Activated T-helper 1 cell treated with anti-CD3 and anti-CD28 coated beads, Interleukin-2, amount 50 U/mL, for 16 hours (primary cell): ENCODE data around the gene CP.
"Not testable (repeated sequence)": the region's sequence is repeated elsewhere in the genome, so short reads cannot be mapped to it uniquely, and the experiment has no call there.

Experiments
- DNase-seq, 2 donors: peaks; one replicate each; pipeline ENCODE4 v3.0.0-alpha.2; 2020; ENCODE audit warnings: low read depth in 1 of 2, low spot score in 1 of 2

The CP gene

DNA sequence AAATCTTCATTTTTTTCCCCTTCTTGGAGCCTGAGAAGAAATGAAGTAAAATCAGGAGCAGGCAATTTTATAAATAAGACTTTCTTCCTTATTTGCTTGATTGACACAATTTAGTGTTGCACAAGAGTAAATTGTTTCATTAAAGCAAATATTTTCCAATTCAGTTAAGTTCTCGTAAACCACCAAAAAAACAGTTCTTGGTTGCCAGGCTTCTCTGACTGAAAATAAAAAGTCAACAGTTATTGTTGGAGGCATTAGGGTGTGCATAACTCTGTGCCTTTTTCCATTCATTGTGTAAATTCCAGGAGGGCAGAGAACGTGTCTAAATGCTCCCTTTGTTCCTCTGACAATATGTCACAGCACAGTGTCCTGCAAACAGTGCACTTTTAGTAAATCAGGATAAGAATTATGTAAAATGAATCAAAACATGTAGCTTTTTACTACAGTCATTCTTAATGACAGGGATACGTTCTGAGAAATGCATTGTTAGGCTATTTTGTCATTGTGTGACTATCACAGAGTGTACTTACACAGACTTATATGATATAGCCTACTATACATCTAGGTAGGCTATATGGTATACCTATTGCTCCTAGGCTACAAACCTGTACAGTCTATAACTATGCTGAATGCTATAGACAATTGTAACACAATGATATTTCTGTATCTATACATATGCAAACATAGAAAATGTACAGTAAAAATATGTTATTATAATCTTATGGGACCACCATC, at the start of gene CP:
Gene CP, minus strand, starts transcription at position 47 of the 735 bp plus-strand sequence. Its CDS starts 37 bp downstream, at position 10.
- DNase-seq = no peak

- no peak for DNase-seq
These were observed 48.6 kb upstream of the CP start for GRCh38 chr3:149270180-149270579.

- DNase-seq = no peak
These were observed 48.1 kb upstream of the CP start for GRCh38 chr3:149269687-149270086.

DNA sequence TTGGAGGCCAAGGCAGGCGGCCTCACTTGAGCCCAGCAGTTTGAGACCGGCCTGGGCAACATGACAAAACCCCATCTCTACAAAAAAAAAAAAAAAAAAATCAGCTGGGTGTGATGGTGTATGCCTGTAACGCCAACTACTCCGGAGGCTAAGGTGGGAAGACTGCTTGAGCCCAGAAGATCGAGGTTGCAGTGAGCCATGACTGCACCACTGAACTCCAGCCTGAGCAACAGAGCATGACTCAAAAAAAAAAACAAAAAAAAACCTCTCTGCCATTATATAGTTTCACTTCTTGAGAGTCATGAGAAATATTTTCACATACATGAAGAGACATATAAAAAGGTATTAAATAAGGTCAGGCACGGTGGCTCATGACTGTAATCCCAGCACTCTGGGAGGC, 45.9 kb upstream of the CP start:
- DNase-seq = no peak

DNA sequence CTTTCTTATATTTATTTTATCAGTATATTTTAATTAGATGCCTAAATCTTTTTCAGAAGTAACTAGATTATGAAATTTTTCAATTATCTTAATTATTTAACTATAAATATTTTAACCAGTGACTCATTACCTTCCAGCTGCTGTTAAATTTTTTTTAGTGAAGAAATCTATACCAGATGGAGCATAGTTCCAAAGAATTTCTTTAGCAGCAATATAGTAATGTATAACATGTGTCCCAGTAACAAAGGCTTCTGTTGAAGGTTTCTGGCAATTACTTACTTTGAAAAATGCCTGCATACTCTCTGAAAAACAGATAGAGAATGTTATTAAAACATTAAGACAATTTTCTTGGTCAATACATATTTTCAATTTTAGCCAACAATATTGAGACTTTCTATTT, 45.1 kb upstream of the CP start:
- DNase-seq = no peak

DNA sequence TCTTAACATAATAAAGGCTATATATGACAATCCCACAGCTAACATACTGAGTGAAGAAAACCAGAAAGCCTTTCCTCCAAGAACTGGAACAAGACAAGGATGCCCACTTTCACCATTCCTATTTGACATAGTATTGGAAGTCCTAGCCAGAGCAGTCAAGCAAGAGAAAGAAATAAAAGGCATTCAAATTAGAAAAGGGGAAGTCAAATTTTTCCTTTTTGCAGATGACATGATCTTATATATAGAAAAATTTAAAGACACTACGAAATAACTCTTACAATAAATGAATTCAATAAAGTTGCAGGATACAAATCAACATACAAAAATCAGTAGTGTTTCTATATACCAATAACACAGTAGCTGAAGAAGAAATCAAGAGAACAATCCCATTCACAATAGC, 42.2 kb upstream of the CP start:
- no peak for DNase-seq

DNA sequence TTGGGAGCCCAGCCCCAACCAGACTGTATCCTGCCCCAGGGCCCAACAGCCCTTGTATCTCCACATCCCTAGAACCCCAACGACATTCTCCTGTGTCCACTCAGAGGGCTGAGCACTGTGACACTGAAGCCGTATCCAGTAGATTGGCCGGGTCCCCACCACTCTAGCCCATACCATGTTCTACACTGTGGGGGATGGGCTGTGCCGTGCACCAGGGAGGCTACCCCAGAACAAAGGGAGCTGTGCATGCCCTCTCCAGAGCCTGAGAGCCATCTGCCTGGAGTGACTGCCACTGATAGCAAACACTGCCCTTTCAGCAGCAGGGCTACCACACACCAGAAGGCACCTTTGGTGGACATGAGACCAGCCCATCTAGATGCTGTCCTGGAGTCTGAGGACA, 37.1 kb upstream of the CP start:
- no peak for DNase-seq

DNA sequence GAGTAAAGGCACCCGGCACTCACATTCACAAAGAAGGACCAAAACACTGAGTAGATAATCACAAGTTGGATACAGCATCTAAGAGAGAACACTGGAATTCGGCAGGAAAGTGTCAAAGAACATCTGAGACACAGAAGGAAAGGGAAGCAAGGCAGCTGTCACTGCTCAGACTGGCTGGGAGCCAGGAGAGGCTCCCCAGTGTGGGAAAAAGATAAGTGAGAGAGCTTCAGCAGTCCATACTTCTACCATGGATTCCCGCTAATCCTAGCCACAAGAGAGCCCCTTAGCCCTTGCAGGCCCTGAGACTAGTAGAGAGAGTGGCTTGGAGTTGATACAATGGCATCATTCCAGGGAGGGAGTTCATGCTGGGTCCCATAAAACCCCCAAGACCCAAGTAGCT, 36.7 kb upstream of the CP start:
- DNase-seq = no peak

DNA sequence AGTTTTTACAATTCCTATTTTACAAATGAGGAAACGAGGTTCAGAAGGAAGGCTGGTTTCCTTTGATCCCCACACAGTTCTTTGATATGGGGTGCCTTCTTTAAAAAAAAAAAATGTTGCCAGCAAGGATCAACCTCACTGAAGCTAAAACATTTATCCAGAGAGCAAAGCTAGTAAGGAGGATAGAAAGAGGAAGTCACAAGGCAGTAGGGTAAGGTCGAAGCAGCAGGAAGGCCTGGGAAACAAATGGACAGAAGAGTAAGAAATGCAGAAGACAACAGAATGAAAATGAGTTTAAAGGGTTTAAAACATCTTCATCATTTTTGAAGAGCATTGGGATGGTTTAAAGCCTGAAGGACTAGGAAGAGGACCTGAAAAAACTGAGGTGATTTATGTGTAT, 30.6 kb upstream of the CP start:
- no peak for DNase-seq

DNA sequence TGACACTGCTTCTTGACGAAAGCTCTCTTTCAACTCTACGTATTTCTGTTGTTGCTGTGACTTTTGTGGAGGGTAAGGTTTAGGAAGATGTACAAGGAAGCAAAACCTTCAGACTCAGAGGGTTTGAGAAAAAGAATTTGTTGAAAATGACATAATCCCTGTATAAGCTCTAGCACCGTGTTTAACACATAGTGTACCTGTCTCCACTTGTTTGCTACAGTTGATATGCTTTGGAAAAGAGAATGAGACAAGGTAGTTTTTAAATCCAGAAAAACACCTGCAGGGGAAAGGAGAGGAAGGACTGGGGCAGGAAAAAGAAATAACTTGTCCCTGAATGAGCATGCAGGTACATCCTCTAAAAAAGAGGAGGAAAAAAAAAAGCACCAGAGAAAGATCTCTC, 29.6 kb upstream of the CP start:
- DNase-seq = no peak

- no peak for DNase-seq
These were observed 26.5 kb upstream of the CP start for GRCh38 chr3:149247929-149248691.

DNA sequence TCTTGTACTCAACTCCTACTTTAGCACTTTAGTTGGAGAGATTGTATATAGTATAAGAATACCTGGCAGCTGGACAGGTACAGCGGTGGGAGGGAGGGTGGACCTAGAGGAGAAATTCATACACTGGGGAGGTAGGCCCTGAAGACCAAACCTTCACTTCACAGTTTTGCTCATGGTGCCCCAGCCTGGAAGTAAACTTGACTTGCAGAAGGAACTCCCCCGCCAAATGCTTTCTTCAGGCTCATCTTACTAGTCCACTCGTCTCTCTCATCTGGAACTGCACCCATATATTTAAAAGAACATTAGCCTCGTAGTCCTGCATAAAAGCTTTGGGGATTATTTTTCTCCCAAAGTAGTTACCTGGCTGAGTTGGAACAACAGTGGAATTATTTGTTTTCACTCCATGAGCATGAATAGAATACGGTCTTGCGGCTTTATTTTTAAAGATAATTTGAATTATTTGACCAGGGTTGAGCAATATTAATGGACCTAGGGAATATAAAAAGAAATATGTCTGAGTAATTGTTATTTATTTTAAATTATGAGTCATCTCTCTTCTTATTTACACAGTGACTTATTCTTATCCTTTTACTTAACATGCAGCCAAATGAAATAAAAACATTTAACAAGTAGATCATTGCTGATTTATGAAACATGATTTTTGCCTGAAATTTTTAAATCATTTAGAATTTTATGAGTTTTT, 25.5 kb upstream of the CP start:
- no peak for DNase-seq

DNA sequence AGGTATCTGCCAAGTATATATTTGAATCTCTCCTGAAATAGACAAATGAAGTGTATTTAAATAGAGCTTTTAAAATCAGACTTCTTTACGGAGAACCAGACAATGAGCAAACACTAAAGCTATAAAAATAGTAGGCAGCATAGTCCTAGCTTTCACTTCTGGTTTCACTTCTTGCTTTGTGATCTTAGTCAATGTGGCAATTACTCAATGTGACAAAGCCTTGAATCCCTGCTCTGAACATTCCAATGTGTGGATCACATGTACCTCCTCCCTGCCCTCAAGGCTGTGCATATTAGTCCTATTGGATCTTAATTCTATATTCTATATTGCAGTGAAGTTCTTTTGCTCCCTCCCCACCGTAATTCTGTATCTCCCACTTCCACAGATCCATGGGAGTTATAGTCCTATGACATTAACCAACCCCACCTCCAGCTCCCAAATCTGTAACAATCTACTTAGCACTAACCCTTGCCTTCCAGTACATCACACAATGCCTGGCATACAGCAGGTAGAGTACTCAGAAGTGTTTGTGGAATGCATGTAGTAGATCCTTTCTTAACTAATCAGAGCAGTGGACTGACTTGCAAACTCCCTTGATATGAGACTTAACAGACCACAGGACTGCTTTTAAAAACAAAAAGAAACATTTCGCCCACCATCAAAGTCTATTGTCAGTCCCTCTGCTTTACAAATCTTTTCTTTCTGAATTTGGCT, 24.3 kb upstream of the CP start:
- DNase-seq = no peak

DNA sequence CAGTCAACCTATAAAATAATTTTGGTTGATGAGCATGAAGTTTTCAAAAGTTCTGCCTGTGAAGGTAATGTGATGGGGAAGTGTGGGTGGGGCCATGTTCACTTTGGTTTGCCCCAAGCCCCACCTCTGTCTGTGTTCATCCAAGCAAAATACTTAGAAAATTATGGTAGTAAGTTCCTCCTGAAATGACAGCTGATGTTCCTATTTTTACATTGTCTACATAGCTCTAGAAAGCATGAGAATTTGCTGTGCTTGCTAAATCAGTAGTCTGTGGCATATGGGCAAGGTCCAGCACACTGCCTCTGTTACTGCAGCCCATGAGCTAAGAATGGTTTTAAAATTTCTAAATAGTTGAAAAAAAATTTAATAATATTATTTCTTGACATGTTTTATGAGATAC, 21.9 kb upstream of the CP start:
- DNase-seq = no peak

GRCh38 chr3:149239357-149239936, 17.8 kb upstream of the CP start:
- no peak for DNase-seq

- not testable (repeated sequence) for DNase-seq
These were observed 16.6 kb upstream of the CP start for GRCh38 chr3:149238268-149238667.

GRCh38 chr3:149235599-149236424, 14.2 kb upstream of the CP start:
- DNase-seq = no peak

GRCh38 chr3:149234671-149235245, 13.1 kb upstream of the CP start:
- no peak for DNase-seq

GRCh38 chr3:149233323-149233722, 11.7 kb upstream of the CP start:
- DNase-seq = no peak

DNA sequence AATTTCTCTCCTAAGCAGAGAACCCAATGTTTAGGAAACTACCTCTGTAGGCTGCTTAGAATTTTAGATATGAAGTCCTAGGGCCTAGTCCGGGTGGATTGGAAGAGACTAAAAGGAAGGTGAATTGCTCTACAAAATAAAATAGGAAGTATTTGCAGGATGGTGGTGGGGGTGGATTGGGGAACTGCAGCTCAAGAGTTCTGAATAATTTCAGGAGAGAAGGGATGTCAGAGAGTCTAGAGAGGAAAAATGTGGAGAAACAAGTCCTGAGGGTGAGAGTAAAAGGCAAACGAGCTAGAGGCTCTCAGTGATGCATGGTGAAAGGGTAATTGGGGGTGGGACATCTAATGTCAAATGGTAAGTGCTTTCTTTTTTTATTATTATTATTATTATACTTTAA, 10.2 kb upstream of the CP start:
- no peak for DNase-seq
